NCI-H2196 treated with DMSO at 0.1 percent for 48 hours (cell line): ENCODE results near the gene MYH10.

Experiments
- DNase-seq: peaks from one replicate; lab custom pipeline; 2025; ENCODE audit not compliant: unreplicated experiment; lab: John Stamatoyannopoulos, UW

The MYH10 gene

DNA sequence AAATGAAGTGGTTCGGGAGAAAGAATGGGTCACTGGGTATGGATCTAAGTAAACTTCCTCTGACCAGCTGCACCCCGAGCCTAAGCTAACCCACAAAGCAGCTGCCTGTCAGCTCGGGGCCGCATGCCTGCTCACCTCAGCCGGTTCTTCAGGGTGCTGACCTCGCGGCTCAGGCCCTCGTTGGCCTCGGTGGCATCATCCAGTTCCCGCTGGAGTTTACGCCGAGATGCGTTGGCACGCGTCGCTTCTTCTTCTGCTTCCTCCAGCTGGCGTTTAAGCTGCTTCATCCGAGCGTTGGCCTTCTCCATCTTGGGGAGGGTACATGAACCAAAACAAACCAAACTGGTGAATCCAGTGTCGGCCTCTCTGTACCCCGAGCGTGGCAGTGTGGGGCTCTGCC, 153.8 kb downstream of the MYH10 start:
- no peak for DNase-seq

DNA sequence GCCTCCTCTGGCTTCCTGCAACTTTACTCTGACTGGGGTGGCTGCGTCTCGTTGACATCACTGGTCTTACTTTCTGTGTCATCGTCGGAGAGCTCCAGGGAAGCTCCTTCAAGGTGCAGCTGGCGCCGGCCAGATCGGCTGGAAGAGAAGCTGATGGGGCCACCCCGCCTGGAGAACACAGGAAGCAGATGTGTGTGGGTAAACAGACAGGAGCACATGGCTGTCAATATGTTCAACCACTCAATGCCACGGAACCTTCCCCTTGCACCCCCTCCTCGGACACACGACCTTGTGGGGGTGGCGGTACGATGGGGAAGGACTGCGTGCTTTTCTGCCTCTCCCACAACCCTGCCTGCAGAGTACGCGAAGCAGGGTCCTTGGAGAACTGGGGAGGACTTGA, 154.7 kb downstream of the MYH10 start:
- DNase-seq: no peak

DNA sequence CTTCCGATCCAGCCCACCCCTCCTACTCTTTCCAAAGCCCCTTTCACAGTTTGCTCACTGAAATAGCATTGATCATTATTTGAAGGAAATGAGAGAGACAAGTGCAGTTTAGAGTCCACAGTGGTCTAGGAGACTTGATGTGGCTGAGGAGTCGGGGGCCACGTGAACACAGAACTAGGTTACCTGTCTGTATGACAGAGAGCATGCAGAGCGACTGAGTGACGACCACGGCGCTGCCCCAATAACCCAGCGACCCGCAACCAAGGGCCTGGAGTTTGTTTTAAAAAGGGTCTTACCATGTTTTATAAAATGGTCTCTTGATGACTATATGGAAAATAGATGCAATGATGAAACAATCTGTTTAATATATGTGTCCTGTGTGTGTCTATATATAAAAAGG, 155.3 kb downstream of the MYH10 start:
- no peak for DNase-seq

DNA sequence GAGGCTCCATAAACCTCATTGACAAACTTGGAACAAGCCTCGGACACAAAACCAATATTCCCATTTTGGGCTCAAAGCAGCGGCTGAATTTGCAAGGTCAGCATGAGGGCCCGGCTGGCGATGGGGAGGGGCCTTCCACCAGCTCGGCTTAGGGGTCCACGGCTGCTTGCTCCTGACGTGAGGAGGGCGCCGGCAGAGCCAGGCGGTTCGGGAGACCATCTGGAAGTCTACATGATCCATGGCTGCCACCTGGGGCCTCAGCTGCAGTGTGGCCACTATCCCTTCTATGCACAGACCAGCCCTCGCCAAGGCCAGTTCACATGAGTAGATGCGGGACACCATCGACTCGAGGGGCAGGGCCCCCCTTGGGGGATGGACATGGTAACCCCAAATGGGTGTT, 155.7 kb downstream of the MYH10 start:
- DNase-seq: no peak

GRCh38 chr17:8473451-8474192, 156.9 kb downstream of the MYH10 start:
- no peak for DNase-seq

- DNase-seq: no peak
These were observed 157.9 kb downstream of the MYH10 start for GRCh38 chr17:8472663-8473062.

DNA sequence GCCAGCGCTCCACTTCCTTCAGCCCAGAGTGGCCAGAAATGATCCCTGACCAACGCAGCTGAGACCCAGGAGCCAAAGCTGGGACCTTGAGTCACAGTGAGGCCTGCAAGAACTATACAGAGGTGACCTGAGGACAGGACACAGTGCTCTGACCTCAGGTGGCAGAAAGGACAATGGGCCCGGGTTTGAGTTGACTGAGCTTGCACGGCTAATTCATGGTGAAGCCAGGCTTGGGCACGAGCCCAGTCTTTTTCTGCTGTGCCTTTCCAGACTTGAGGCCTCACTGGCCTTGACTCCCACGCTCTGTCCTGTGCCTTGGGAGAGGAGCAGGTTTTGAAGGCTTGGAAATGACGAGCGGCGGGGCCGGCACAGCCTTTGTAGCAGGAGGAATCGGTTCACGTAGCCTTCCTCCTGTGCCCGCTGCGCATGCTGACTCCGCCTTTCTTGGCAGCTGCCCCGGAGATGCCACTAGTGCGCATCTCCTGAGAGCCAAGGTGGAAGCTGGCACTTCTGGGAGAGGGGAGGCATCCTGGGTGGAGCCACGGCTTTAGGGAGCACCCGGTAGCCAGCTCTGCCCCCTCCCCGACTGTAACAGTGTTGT, 160.0 kb downstream of the MYH10 start:
- peak; percentile 0 for DNase-seq

GRCh38 chr17:8469964-8470363, 160.6 kb downstream of the MYH10 start:
- peak; percentile 21 for DNase-seq

GRCh38 chr17:8468980-8469379, 161.5 kb downstream of the MYH10 start:
- DNase-seq: no peak

GRCh38 chr17:8468127-8468526, 162.4 kb downstream of the MYH10 start:
- no peak for DNase-seq

DNA sequence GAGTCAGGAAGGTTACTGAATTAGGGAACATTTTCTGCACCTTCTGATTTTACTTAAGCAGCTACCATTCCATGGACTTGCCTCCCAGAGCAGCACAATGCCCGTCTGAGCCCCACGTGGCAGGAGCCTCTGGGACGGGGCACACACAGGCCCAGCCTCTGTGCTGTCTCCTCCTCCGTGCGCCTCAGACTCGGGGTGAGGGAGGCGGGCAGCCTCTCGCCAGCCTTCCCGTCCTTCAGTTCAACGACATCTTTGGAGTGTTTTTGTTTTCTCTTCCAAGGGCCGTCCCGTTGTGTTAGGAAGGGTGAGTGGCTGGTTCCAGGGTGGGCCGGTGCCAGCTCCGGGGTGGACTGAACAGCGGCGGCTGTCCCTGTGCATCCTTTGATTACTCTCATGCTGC, 163.0 kb downstream of the MYH10 start:
- DNase-seq: no peak

- DNase-seq: no peak
These were observed 163.7 kb downstream of the MYH10 start for GRCh38 chr17:8466873-8467272.

DNA sequence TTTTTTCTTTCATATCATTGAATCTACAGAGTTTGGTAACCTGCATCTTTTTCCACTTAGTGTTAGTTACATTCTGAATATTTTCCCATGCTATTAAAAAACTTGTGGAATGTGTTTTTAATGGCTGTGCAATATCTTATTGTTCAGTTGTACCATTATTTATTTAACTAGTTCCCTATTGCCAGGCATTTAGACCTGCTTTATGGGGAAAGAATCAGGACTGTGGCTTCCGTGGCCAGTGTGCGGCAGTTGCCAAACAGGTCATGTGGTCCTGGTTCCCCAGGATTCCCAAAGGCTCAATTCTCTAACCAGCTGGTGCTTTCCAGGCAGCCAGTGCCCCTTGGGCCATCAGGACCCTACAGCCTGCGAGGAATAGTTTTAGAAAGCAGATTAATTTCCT, 164.1 kb downstream of the MYH10 start:
- DNase-seq: no peak

- DNase-seq: no peak
These were observed 164.8 kb downstream of the MYH10 start for GRCh38 chr17:8465759-8466158.

- no peak for DNase-seq
These were observed 165.2 kb downstream of the MYH10 start for GRCh38 chr17:8465356-8465755.

- DNase-seq: no peak
These were observed 165.6 kb downstream of the MYH10 start for GRCh38 chr17:8464941-8465340.

DNA sequence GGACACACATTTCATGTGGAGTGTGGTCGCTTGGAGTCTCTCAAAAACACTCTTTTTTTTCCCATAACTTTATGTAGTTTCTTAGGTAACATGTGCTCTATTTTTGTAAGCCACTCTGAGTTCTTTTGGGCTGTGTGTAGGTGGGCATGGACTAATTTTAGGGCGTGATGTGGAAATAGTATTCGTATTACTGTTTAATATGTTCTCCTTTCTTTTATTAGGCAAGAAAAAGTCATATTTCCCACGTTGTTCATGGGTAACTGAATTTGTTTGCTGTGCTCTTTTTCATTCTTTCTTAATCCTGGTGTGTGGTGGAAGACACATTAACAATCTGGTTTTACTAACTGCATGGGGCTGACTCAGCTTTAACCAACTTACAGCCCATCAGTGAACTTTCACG, 167.4 kb downstream of the MYH10 start:
- no peak for DNase-seq

GRCh38 chr17:8462564-8462963, 168.0 kb downstream of the MYH10 start:
- DNase-seq: no peak

DNA sequence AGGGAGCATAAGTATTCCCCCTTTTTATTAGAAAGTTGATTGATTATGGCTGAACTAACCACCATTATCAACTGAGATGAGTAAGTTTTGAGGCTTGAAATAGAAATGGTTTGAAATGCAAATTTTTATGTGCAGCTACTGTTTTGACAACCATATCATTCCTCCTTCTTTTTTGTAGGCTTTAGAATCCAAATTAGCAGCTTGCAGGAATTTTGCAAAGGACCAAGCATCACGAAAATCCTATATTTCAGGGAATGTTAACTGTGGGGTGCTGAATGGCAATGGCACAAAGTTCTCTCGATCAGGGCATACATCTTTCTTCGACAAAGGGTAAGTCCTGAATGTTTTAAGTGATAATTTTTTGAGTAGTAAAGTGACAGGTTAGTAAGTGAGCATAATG, 170.7 kb downstream of the MYH10 start:
- no peak for DNase-seq

GRCh38 chr17:8459107-8459506, 171.4 kb downstream of the MYH10 start:
- DNase-seq: no peak

DNA sequence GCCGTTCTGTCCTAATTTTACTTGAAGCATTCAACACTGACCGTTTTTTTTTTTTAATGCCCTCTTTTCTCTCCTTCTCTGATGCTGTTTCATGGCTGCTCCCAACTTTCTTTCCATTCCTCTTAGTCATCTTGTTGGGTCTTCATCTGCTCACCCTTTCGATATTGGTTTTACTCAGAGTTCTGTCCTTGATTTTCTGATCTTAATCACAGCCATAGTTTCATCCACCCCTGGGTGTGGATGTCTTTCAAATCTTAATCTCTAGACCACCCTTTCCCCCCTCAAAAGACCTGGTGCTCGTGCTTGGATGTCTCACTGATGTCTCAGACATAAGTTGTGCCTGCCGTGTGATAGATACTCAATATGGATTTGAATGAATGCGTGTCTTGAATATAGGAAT, 172.4 kb downstream of the MYH10 start:
- DNase-seq: no peak

- no peak for DNase-seq
These were observed 174.8 kb downstream of the MYH10 start for GRCh38 chr17:8455665-8456209.

GRCh38 chr17:8453326-8453725, 177.2 kb downstream of the MYH10 start:
- no peak for DNase-seq
